EH (cell line): ENCODE data around the gene TNS3.

Experiments
- DNase-seq: peaks from one replicate; pipeline ENCODE4 v3.0.0-alpha.2; 2015; ENCODE audit warnings: low read depth

Gene TNS3

DNA sequence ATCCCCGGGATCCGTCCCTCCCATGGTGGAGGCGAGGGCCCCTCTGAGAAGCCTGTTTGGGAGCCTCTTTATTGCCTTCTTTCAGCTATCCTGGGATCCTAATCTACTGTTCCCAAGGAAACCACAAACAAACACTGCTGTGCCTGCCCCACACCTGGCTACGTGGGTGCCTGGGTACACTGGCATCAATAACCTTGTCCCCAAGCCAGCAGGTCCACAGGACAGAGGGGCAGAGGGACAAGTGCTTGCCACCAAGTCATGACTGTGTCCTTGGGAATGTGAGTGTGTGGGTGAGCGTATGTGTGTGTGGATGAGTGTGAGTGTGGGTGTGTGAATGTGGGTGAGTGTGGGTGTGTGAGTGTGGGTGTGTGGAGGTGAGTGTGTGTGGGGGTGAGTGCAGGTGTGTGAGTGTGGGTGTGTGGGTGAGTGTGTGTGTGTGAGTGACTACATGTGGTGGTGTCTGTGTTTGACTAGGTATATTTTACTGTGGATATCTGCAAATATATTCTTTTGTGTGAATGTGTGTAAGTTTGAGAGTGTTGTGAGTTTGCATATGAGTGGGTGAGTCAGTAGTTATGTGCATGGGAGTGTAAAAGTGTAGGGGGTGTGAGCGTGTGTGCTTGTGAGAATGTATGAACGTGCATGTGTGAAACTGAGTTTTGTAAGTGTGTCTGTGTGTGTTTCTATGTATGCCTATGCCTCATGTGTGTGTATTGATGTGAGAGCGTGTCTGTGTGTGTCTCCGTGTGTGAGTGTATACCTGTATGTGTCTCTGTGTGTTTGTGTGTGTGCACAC, 96.1 kb downstream of the TNS3 start:
- peak; percentile 31 for DNase-seq

- DNase-seq: no peak
Measured at GRCh38 chr7:47484923-47485639, 96.8 kb downstream of the TNS3 start.

GRCh38 chr7:47484457-47484856, 97.5 kb downstream of the TNS3 start:
- DNase-seq: no peak

- DNase-seq: peak; percentile 34
Measured at GRCh38 chr7:47483604-47484273, 98.2 kb downstream of the TNS3 start.

- peak; percentile 97 for DNase-seq
Measured at GRCh38 chr7:47482013-47482875, 99.7 kb downstream of the TNS3 start.

- DNase-seq: no peak
Measured at GRCh38 chr7:47481541-47482012, 100.3 kb downstream of the TNS3 start.

DNA sequence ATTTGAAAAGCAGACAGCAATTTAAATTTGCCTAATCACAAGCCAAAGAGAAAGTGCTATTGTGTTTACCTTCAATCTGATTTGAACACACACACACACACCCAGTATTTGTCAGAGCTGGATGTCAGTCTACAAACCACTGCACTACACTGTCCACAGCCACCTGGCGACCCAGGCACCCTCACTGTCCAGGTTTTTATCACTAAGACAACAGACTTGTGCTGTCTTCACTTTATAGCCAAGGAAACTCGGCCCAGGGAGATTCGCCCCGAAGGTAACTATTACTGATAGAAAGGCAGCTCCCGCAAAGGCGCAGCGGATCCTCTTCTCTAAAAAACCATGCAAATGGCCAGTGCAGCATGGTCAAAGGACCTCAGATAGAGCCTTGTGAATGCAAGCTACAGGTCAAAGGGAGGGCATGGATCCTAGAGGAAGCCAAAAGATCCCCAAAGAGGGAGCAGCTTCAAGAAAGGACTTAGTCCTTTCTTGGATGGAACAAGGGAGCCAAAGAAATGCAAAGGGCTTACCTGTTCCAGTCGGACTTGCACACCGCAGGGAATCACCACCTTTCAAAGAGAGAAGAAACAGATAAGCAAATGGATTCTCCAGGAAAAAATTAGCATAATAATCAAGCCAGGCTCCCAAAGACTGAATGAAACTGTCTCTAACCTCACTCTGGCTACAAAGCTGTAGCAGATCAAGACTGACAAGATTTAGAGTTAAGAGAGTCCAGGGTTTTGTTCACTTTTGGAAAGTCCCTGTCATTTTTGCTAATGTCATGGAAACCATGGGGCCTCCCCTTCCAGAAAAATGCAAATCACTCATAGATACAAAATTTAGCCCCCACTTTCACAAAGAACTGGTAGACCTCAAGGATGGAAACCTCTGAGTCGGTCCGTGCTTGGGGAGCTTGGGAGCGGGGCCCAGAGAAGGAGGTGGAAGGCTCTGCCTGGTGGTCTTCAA, 101.1 kb downstream of the TNS3 start:
- no peak for DNase-seq

GRCh38 chr7:47479821-47480575, 101.9 kb downstream of the TNS3 start:
- no peak for DNase-seq

DNA sequence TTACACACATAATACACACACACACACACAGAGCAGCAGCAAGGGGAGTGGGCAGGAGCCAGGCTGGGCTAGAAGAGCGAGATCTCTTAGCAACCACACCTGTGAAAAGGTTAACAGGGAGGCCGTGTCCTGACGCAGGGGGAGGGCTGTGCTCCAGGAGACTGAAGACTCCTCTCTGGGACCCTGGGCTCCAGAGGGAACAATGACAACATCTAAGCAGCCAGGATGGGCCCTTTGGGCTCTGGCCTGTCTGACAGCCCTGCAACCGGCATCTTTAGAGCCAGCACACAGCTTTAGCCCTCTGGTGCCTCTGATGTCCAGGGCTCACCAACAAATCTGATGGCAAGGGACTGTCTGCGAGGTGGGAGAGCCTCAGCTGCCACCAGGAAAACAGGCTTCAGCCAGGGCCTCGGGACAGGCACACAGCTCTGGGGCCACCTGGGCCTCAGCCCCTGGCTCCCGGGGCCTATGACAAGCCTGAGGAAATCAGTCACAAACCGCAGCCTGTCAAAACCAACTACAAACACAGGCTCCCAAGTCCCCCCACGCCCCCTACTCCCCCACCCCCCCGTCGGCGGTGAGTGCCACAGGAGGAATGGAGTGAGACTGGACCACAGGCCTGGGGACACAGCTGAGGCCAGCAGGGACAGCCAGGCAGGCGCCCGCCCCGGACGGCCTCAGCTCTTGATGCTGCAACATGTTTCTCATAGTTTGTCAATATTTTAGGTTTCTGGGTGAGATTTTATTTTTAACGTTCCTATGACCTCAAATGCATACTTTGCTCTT, 102.8 kb downstream of the TNS3 start:
- no peak for DNase-seq

DNA sequence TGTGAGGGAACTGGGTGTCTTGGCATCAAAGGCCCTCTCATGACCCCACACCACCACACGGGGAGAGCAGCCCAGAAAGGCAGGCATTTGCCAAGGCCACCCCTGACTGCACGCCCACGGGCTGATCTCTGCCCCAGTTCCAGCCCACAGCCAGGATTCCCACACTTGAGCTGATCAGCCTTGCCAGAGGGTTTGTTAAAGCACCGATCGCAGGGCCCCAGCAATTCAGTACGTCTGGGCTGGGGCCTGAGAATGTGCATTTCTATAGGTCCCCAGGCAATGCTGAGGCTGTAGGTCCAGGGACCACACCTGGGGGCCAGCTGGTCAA, 103.9 kb downstream of the TNS3 start:
- DNase-seq: peak; percentile 42

DNA sequence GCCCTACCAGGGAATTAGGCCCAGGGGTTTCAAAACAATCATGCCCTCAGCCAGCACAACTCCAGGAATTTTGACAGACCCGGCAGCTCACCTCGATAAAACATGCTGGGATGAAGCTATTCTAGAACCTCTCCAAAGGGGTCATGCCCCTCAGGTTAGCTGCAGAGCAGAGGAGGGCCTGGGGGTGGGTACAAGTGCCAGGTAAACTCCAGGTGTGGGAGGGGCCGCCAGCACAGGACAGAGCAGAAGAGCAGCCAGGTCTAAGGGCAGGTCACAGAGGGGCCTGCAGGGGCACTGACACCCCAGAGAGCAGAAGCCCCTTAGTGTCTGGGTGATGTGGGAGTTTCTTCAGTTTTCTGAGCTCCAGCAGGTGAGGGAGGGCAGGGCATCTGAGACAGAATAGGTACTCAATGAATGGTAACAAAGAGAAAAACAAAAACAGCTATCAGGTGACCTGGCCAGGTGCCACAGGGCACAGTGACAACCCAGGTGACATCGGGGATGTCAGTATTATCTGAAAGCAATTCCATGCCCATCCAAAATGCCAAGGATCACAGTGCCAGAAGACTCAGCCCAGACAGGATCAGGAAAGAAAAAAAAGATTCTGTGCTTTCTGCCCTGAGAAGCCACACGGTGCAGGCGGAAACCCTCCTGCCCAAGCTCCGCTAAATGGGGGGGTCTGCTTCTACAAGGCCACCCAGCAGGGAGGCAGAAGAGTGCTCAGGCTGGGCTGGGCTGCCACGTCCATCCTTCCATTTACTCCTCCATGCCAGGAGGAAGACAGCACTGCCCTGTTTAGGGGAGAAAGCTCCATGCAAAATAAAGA, 104.5 kb downstream of the TNS3 start:
- DNase-seq: no peak

- DNase-seq: no peak
Measured at GRCh38 chr7:47475880-47476227, 106.1 kb downstream of the TNS3 start.

GRCh38 chr7:47474937-47475879, 106.7 kb downstream of the TNS3 start:
- peak; percentile 93 for DNase-seq

DNA sequence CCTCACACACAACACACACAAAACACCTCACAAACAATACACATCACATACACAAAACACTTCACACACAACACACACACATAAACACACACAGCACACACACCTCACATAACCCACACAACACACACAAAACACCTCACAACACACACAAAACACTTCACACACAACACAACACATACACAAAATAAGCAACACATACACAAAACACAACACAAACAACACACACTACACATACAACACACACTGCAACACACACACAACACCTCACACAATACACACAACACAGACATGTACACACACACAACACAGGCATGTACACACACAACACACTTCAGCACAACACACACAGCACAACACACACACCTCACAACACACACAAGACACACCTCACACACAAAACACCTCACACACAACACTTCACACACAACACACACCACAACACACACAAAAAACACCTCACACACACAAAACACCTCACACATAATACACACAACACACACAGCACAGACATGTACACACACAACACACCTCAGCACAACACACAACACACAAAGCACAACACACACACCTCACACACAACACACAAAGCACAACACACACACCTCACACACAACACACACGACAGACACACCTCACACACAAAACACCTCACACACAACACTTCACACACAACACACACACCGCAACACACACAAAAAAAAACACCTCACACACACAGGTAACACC, 107.5 kb downstream of the TNS3 start:
- no peak for DNase-seq

- peak; percentile 39 for DNase-seq
Measured at GRCh38 chr7:47473499-47474210, 108.3 kb downstream of the TNS3 start.
